Activated gamma-delta T cell (primary cell): ENCODE results near the gene KLHDC10.
"Not testable (repeated sequence)": the region's sequence is repeated elsewhere in the genome, so short reads cannot be mapped to it uniquely, and the experiment has no call there.

Experiments
- DNase-seq: peaks from one replicate; lab custom pipeline; 2025; lab: John Stamatoyannopoulos, UW

Gene KLHDC10

DNA sequence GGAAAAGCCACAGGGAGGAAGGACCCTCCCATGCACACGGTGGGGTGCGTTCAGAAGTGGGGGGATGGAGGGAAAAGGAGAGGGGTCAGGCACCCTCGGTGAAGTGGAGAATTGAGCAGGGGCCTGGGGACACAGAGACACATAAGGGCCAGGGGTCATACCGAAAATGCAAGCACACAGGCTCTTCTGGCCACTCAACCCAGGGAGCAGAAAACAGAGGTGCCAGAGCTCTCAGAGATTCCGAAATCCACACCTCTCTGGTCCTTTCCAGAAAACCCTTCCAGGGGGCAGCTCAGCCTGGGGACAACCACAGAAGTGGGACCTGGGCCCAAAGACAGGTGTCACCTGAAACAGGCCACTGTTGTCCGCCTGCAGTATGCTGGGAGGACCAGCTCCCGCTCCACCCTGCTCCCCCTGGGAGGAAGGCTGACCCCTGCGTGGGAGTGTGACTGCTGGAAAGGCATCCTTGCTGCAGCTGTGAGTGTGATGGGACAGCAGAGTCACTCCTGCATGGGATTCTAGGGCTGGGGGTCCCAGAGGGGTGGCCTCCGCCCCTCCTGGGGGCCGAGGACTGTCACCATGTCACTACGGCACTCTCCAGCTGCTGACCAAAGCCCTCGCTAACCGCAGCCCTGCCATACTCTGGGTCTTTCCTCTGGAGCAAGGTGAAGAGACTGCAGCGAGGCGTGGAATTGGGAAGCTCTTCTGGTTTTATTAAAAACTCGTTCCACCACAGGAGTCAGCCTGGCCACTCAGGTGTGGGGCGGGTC, 71.7 kb downstream of the KLHDC10 start:
- DNase-seq = no peak

DNA sequence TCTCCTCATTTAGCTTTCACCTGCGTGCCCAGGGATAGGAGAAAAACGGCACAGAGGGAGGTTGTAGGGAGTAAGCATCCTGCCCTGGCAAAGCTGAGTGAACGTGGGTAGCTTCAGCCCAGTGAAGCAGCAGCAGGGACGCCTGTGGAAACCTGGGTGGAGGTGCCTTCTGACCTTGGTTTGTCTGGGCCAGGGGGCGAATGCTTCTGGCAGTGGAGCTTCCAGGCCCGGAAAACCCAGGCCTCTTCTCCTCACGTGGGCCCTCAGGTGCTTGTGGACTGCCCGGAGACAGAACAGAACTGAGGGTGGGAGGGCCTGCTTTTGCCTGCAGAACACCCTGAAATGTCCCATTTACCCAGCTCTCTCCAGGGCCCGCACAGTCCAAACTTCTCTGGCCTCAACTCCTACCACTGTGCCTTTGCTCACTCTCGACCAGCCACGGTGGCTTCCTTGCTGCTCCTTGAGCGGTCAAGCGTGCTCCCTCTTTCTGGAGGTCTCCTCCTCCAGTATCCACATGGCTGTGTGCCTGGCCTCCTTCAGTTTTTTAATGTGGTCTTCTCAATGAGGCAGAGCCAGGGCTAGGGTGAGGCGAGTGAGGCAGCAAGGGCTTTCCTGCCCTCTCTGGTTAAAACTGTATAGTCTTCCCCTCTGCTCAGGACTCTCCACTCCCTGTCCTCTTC, 72.5 kb downstream of the KLHDC10 start:
- DNase-seq = no peak

DNA sequence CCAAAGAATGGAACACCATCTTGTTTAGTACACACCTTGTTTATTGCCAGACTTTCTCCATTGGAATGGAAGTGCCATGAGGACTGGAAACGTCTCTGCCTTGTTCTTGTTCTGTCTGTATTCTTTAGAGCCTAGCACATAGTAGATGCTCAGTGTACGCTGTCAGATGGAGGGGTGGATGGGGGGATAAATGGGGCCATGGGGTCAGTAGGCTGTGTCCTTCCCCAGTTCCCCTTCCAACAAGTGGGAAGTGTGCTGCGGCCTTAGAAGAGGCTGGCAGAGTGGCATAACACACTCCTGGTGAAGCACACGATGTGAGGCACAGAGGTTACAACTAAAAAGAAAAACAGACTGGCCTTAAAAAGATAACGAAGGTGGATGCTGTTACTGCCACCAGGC, 73.0 kb downstream of the KLHDC10 start:
- DNase-seq = no peak

DNA sequence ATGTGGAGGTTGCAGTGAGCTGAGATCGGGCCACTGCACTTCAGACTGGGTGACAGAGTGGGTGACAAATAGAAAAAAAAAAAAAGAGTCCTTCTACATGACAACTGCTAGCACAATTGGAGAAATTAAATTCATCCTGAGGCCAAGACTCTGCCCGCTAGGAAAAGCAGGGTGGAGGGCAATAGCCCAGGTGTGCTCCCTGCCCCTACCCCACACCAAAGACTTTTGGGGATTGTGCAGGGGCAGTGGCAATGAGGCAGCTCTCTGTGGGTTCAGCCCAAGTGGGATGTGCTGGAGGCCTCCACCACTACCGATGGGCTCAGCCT, 73.6 kb downstream of the KLHDC10 start:
- no peak for DNase-seq

DNA sequence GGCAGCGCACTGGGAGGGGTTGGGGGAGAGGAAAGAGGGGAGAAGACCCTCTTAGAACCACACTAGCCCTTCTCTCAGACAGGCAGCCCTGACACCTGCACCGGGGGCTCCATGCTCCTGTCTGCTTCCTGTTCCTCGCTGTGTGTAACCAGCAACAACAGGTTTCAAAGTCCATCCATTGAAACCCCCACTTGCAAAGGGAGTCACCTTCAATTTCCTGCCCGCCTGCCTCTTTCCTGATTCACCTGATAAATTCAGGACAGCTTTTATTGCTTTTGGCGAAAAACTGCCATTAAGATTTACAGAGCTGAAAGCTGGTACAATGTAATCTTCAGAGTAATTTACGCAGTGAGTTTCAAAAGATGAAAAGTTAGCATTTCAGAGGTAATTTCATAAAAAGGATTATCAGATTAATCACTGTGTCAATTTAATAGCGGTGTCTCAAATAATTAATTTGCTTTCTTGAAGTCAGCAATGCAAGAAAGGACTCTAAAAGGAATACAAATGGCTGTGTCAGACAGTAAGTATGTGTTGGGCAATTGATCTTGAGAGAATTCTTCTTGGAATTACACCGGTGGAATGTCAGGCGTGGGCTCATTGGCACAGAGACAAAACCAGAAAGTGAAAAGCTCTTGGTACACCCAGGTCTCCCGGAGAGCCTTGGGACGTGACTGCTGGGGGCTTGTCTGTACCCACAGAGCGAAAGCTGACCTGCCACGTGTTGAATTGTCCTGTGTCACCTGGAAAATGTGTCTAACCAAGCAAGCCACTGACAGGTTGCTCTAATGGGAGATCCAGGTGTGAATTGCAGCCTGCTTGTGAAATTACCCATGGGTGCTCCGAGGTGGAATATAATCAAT, 74.2 kb downstream of the KLHDC10 start:
- DNase-seq = no peak

DNA sequence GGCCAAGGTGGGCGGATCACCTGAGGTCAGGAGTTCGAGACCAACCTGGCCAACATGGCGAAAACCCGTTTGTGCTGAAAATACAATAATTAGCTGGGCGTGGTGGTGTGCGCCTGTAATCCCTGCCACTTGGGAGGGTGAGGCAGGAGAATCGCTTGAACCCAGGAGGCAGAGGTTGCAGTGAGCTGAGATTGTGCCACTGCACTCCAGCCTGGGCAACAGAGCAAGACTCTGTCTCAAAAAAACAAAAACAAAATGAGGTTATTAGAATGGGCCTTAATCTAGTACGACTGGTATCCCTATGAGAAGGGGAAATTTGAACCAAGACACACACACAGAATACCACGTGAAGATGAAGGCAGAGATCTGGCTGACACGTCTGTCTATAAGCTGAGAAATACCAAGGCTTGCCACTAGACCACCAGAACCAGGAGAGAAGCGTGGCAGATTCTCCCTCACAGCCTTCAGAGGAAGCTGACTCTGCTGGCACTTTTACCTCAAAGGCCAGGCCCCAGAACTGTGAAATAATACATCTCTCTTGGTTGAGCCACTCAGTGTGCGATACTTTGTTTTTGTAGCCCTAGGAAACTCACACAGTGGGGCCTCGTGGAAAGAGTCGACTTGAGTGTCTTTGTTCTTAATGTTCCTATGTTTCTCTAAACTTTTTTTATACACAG, 75.2 kb downstream of the KLHDC10 start:
- no peak for DNase-seq

DNA sequence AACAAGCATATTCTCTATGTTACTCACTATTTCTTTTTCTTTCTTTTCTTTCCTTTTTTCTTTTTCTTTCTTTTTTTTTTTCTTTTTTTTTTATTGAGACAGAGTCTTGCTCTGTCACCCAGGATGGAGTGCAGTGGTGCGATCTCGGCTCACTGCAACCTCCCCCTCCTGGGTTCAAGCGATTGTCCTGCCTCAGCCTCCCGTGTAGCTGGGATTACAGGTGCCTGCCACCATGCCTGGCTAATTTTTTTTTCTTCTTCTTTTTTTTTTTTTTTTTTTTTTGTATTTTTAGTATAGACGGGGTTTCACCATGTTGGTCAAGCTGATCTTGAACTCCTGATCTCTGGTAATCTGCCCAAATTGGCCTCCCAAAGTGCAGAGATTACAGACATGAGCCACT, 75.8 kb downstream of the KLHDC10 start:
- DNase-seq = not testable (repeated sequence)

DNA sequence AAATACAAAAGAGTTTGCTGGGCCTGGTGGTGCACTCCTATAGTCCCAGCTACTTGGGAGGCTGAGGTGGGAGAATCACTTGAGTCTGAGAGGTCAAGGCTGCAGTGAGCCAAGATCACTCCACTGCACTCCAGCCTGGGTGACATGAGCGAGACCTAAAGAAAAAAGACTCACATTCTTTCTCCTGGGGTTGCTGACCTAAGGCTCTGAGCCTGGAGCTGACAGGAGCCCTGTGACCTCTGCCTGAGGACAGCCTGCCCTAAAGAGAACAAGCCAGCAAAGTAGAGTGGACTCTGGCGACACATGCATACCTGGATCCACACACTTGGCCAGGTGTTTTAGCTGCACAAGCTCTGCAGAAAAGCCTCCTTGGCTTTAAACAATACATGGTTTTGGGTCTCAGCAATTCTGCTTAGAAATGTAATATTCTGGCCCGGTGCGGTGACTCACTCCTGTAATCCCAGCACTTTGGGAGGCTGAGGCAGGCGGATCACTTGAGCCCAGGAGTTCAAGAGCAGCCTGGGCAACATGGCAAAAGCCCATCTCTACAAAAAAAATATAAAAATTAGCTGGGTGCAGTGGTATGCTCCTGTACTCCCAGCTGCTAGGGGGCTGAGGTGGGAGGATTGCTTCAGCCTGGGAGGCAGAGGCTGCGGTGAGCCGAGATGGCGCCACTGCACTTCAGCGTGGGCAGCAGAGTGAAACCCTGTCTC, 76.5 kb downstream of the KLHDC10 start:
- no peak for DNase-seq

DNA sequence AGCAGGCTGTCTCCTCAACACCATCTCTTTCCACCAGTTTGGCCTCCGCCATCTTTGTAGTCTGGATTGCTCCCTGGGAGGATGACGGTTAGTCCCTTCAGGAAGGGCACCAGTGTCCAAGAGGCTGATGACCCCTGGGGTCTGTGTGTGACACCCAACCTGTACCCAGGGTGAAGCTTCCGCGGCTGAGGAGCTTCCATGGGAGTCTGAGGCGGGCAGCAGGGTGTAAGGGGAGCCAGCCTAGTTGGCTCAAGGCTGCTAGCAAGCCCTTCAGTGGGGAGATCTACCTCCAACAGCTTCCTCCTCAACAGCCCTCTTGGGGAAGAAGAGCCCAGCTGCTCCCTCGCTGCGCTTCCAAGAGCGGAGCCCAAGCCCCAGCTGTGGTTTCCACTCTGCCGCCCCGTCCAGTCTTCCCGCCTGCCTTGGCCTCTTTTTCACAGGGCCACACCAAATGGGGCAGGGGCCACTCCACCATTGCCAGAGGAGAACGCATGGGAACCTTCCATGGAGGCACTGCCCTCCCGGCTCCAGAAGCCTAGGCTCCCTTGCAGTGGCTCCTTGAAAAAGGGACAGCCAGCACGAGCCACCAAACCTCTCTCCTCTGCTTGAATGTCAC, 77.5 kb downstream of the KLHDC10 start:
- no peak for DNase-seq

DNA sequence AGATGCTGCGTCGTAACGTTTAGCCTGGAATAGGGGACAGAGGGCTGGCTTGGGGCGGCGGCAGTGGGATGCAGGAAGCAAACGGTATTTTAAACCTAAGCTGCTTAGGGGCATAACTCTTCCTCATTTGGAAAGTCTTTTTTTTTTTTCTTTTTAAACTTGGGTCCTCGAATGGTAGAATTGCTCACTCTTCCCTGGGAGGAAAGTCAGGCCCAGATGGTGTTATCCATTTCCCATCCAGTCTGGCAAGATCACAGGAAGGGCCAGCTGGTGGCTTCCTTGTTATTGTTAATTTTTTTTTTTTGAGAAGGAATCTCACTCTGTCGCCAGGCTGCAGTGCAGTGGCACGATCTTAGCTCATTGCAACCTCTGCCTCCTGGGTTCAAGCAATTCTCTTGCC, 78.2 kb downstream of the KLHDC10 start:
- DNase-seq = no peak

DNA sequence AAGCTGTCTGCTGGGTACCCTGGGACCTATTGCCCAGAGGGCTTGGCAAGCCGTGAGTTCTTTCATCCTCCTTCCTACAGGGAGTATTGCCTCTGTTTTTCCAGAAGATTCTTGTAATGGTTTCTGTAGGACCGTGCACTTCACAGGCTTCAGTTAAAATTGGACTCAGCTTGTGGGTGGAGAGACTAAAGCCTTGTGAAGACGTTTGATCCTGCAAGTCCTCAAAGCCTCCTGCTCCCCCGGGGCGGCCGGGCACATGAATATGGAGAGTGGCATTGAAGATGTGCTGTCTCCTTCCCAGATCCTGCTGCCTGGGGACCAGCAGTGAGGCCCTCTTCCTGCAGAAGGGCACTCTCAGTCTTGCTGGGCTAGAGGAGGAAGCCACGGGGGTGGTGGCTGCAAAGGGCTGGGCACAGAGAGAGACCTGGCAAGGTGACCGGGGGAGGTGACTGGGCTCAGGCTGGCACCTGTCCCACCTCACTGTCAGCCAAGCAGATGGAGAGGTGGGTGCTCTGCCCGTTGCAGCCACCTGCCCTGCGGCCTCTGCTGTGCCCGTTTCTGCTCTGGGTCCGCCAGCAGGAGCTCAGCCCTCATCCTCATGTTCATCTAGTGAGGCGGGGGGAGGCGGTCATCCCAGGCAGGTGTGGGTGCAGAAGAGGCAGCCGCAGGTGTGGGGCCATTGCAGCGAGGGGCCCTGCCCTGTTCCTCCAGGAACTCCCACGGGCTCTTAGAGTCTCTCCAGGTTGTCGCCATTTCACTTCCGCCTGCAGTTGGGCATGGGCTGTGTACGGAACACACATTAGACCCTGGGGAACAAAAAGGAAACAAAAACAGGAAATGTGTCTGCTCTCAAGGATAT, 79.2 kb downstream of the KLHDC10 start:
- DNase-seq = no peak

DNA sequence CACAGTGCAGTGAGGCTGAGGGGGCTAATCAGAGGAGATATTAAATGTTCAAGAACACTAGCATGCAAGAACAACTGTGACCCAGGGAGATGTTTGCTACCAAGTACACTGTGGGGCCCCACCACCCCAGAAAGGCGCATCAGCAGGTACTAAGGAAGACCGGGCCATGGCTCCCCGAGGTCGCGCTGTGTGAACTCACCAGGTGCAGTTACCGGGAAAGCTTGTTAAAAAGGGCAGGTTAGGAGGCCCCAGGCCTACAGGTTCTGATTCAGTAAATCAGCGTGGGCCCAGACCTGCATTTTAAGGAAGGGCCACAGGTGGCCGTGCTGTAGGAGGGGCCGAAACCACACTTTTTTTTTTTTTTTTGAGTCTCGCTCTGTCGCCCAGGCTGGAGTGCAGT, 80.3 kb downstream of the KLHDC10 start:
- no peak for DNase-seq

DNA sequence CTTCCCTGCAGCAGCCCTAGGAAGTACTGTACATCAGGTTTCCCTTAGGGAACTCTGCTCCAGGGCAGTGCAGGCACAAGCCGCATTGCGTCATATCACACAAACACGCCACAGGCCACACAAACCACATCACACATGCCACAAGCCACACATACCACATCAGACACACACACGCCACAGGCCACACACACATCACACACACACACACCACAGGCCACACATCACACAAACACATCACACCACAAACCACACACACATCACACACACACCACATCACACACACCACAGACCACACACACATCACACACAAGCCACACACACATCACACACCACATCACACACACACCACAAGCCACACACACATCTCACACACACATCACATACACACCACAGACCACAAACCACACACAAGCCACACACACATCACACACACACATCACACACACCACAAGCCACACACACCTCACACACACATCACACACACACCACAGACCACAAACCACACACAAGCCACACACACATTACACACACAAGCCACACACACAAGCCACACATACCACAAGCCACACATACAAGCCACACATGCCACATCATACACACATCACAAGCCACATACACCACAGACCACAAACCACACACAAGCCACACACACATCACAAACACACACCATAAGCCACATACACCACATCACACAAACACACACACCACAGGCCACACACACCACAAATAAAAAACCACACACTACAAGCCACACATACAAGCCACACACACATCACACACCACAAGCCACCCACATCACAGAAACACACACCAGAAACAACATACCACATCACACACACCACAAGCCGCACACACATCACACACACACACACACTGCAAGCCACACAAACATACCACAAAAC, 81.5 kb downstream of the KLHDC10 start:
- no peak for DNase-seq

DNA sequence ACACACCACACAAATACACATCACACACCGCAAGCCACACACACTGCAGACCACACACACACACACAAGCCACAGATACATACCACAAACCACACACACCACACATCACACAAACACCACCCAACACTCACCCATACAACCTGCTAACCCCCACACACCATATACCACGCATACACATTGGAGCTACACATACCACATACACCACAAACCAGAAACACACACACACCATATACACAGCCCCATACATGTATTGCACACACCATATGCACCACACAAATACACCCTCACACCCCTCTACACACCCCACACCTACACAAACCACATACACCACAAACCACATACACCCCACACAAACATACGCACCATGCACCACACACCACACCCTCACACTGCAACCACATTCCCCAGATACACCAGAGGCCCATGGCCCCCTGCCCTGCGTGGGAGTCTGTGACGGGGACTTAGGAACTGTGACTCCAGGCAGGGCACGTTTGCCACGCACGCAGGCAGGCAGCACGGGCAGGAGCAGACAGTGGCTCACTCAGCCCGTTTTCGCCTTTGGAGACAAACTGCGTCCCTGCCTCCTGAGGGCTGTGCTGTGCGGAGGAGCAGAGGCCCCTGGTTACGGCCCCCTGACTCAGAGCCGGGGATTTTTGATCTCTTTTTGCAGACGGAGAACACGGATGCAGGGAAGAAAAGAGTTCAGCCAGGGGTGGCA, 82.3 kb downstream of the KLHDC10 start:
- no peak for DNase-seq

DNA sequence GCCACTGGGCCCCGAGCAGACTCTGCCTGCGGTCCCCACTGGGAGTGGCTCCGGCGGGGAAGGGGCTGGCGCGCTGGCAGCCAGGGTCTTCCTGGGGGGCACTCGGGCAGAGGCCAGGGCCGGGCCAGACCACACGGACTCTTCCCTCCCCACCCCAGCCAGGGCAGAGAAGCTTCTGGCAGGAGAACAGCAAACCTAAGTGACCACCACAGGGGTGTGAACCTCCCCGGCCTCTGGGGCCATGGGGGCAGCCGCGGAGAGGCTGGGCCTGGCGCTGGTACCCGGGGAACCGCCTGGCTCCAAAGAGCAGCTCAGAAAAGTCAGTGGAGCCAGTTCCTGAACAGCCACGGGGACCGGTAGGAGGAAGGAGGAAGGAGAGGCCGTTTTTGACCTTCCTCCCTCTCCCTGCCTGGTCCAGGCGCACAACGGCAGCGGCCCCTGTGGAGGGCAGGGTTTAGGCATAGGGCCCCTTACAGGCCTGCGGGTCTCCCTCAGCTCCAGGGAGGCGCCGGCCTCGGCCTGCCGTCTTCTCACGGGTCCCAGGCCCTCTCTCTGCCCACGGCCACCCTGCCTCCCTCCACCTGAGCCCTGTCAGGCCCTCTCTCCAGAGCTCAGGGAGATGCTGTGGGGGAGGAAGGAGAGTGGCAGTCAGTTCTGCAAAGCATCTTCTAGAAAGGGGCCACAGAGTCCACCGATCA, 83.0 kb downstream of the KLHDC10 start:
- DNase-seq = no peak

DNA sequence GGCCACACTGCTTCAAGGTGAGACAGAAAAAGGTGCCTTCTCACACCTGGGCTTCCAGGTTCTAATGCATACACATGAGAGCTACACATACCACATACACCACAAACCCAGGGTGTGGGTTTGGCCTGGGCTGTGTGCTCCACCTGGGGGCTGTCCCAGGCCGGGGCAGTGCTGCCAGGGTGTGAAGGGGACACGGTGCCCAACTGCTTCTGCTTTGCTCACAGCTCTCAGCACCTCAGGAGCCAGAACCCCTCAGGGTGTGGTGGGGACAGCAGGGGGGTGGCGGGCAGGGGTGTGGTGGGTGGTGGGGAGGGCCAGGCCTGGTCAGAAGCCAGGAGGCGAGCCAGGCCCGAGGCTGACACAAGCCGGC, 83.8 kb downstream of the KLHDC10 start:
- no peak for DNase-seq

DNA sequence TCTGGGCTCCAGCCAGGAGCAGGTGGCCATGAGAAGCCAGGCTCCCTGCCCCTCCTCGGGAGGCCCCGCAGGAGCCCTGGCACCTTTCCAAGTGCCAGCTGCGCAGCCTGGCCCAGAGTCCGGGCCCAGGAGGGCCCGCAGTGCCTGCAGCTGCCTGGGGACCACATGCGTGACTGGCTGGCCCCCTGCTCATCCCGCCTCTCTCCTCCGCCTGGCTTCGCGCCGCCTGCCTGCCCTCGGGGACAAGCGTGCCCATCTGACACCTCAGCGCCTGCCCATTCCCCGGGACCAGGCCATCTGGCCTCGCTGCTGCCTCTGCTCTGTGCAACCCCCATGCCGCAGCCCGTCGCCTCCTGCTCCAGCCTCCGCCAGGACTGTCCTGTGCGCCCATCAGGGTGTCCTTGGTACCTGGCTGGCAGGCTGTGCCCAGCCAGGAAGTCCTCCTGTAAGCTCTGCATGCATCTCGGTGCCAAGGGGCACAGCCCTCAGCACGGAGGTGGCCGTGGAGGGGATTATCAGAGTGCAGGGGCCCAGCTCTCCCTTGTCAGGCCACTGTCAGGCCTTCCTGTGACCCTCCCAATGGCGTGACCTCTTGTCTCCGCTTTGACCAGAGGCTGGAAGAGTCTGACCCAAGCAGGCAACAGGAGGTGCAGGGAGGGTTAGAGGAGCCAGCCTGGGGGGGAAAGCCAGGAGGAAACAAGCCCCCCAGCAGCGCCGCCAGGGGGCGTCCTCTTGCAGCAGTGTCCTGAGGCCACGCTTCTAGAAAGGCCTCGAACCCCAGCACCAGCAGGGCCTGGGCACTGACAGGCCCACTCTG, 84.4 kb downstream of the KLHDC10 start:
- DNase-seq = no peak
